GM06990 (cell line): ENCODE data around the gene GPRASP2.

Source experiments
- DNase-seq: peaks from one replicate; pipeline ENCODE4 v3.0.0-alpha.2; 2011; ENCODE audit not compliant: insufficient read length; ENCODE audit errors: extremely low read depth
- H3K27me3 ChIP-seq: replicated peaks from 2 replicates; pipeline ENCODE4 v1.6.0; 2011; ENCODE audit warnings: low read length; ENCODE audit not compliant: control insufficient read depth, insufficient read depth
- H3K36me3 ChIP-seq: 2 replicates; pipeline ENCODE4 v1.5.1; 2011; ENCODE audit warnings: low read length; ENCODE audit not compliant: control insufficient read depth, insufficient read depth
- H3K4me3 ChIP-seq: replicated peaks from 2 replicates; pipeline ENCODE4 v1.5.1; 2011; ENCODE audit warnings: low read depth, mild to moderate bottlenecking, control low read depth, low read length
- TF ChIP-seq, protein P1 (sequence below): IDR thresholded peaks from 2 replicates; pipeline ENCODE4 v1.5.1; 2011; ENCODE audit warnings: low read length, control low read depth, mild to moderate bottlenecking, inconsistent platforms; ENCODE audit not compliant: insufficient read depth, poor library complexity, severe bottlenecking

Gene GPRASP2

DNA sequence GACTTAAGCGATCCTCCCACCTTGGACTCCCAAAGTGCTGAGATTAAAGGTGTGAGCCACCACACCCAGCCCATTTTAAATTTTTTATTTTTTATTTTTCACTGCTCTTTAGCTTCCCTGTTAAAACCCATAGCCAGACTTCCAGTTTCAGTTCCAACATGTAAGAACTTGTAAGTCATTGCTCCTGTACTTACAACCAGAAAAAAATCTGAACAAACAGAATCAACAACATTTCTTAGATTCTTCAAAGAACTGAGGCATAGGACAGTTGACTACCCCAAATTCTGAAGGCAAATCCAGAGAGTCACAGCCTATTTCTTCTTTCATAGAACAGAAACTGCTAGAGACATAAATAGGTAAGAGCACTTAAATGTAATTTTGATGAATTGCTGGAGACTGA lies 16.4 kb downstream of the GPRASP2 start:
- Histone ChIP-seq H3K27me3 (no peaks in the 10 kb centered on the region), H3K4me3 (no peak overlapping the region), H3K36me3 (no peaks in the 10 kb centered on the region)
- TF ChIP-seq, protein P1, sequence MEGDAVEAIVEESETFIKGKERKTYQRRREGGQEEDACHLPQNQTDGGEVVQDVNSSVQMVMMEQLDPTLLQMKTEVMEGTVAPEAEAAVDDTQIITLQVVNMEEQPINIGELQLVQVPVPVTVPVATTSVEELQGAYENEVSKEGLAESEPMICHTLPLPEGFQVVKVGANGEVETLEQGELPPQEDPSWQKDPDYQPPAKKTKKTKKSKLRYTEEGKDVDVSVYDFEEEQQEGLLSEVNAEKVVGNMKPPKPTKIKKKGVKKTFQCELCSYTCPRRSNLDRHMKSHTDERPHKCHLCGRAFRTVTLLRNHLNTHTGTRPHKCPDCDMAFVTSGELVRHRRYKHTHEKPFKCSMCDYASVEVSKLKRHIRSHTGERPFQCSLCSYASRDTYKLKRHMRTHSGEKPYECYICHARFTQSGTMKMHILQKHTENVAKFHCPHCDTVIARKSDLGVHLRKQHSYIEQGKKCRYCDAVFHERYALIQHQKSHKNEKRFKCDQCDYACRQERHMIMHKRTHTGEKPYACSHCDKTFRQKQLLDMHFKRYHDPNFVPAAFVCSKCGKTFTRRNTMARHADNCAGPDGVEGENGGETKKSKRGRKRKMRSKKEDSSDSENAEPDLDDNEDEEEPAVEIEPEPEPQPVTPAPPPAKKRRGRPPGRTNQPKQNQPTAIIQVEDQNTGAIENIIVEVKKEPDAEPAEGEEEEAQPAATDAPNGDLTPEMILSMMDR, result no peak
- DNase-seq, result no peak

DNA sequence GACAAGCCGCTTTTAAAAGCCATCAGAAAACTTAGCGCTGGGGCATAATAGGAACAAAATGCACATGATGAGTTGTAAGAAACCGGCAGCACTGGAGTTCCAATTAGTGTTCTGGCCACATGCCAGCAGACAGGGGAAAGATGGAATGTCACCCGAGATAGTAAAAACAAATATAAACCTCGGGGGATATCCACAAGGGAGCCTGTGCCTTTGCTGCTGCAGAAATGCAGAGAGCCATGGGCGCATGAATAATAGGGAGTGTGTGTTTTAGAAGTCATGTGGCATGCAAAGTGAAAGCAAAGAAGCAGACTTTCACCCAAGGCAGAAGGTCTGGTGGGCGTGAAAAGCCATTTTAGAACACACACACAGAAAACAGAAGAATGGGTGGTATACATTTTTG lies 27.4 kb downstream of the GPRASP2 start:
- Histone ChIP-seq H3K27me3 (no peaks in the 10 kb centered on the region), H3K36me3 (no peaks in the 10 kb centered on the region), H3K4me3 (no peak overlapping the region)
- no peak for DNase-seq
- TF ChIP-seq, protein P1, result no peak

- H3K27me3 ChIP-seq, result no peaks in the 10 kb centered on the region
- H3K4me3 ChIP-seq, result no peak overlapping the region
- TF ChIP-seq, protein P1, result no peak
- H3K36me3 ChIP-seq, result no peaks in the 10 kb centered on the region
- DNase-seq, result no peak
Measured at GRCh38 chrX:102744307-102744706, 32.1 kb downstream of the GPRASP2 start.

GRCh38 chrX:102745513-102745856 lies 33.2 kb downstream of the GPRASP2 start:
- no peak for DNase-seq
- TF ChIP-seq, protein P1, result no peak
- no peaks in the 10 kb centered on the region for H3K27me3 ChIP-seq
- H3K36me3 ChIP-seq, result no peaks in the 10 kb centered on the region
- no peak overlapping the region for H3K4me3 ChIP-seq

- H3K4me3 ChIP-seq, result no peak overlapping the region
- DNase-seq, result no peak
- TF ChIP-seq, protein P1, result no peak
Measured at GRCh38 chrX:102745857-102746584, 33.8 kb downstream of the GPRASP2 start.

GRCh38 chrX:102765217-102765616 lies 53.0 kb downstream of the GPRASP2 start:
- no peak for DNase-seq
- TF ChIP-seq, protein P1, result no peak
- Histone ChIP-seq H3K36me3 (no peaks in the 10 kb centered on the region), H3K4me3 (no peak overlapping the region), H3K27me3 (no peaks in the 10 kb centered on the region)

More at GRCh38 chrX:102745857-102746584, 33.8 kb downstream of the GPRASP2 start:
- Histone ChIP-seq H3K36me3 (no peaks in the 10 kb centered on the region), H3K27me3 (no peaks in the 10 kb centered on the region)
